ENCODE data around the gene ZMYND15. TPM values are rescaled to one million over a fixed set of nuclear protein-coding genes. Genes with fewer than 3 reads are reported as not detected.

The ZMYND15 gene
- polyA plus RNA-seq, 1 donor from 2014 or later: not detected

DNA sequence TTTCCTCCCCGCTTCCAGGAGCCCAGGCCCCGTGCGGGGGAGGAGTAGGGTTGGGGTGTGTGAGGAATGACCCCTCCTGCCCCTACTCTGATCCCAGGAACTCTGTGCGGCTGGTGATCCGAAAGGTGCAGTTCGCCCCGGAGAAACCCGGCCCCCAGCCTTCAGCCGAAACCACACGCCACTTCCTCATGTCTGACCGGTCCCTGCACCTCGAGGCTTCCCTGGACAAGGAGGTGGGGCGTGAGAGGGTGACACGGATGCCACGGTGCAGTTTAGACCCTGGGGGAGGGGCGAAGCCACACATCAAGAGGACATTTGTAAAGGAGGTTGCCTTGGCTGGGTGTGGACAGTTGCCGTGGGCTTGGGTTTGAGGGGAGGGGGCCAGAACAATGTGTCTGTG, 21.8 kb upstream of the ZMYND15 start:
- Histone ChIP-seq H3K9me2 (ENCODE audit: insufficient read depth, low read length) (no peaks in the 10 kb centered on the region), H3K9ac (ENCODE audit: low read length) (no peak overlapping the region), H3K36me3 (ENCODE audit: insufficient read depth, low read length) (no peaks in the 10 kb centered on the region)

DNA sequence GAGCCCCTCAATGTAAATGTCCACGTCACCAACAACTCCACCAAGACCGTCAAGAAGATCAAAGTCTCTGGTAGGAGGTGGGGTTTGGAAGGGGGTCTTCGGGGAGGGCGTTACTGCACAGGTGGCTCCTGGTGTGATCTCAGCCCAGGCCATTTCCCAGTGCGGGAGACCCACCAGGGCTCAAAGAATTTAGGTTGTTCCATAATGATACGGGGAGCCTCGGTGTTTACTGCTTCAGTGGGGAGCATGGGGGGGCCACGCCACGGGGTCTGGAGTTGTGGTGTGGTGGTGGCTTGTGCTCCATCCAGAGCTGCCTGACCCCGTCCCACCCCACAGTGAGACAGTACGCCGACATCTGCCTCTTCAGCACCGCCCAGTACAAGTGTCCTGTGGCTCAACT, 21.4 kb upstream of the ZMYND15 start:
- no peaks in the 10 kb centered on the region for H3K36me3 ChIP-seq (ENCODE audit: insufficient read depth, low read length)
- no peak overlapping the region for H2AFZ ChIP-seq (ENCODE audit: low read depth, low read length)
- H4K20me1 ChIP-seq (ENCODE audit: insufficient read depth): no peaks in the 10 kb centered on the region
- H3K9ac ChIP-seq (ENCODE audit: low read length): no peak overlapping the region
- no peaks in the 10 kb centered on the region for H3F3A ChIP-seq (ENCODE audit: insufficient read depth, low read length, poor library complexity, severe bottlenecking)
- no peaks in the 10 kb centered on the region for H3K27me3 ChIP-seq (ENCODE audit: insufficient read depth, low read depth, low read length)
- no peak overlapping the region for H3K27ac ChIP-seq (ENCODE audit: low read length)
- no peaks in the 10 kb centered on the region for H3K9me3 ChIP-seq (ENCODE audit: low read length)
- no peak for TF ChIP-seq MXI1 (conservative IDR thresholded peaks at IDR 0.05; ENCODE audit: poor library complexity, severe bottlenecking)
- TF ChIP-seq, protein P1, sequence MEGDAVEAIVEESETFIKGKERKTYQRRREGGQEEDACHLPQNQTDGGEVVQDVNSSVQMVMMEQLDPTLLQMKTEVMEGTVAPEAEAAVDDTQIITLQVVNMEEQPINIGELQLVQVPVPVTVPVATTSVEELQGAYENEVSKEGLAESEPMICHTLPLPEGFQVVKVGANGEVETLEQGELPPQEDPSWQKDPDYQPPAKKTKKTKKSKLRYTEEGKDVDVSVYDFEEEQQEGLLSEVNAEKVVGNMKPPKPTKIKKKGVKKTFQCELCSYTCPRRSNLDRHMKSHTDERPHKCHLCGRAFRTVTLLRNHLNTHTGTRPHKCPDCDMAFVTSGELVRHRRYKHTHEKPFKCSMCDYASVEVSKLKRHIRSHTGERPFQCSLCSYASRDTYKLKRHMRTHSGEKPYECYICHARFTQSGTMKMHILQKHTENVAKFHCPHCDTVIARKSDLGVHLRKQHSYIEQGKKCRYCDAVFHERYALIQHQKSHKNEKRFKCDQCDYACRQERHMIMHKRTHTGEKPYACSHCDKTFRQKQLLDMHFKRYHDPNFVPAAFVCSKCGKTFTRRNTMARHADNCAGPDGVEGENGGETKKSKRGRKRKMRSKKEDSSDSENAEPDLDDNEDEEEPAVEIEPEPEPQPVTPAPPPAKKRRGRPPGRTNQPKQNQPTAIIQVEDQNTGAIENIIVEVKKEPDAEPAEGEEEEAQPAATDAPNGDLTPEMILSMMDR (IDR thresholded peaks at IDR 0.05; ENCODE audit: poor library complexity, severe bottlenecking): no peak
- H3K9me2 ChIP-seq (ENCODE audit: insufficient read depth, low read length): no peaks in the 10 kb centered on the region
- H3K79me2 ChIP-seq (replicated peaks; ENCODE audit: insufficient read depth, low read length): no peaks in the 10 kb centered on the region
- H3K4me3 ChIP-seq (ENCODE audit: low read length): no peak overlapping the region
- H3K4me2 ChIP-seq (ENCODE audit: low read length): no peak overlapping the region

More for the DNA sequence above, 21.8 kb upstream of the ZMYND15 start:
- no peak overlapping the region for H2AFZ ChIP-seq (ENCODE audit: low read depth, low read length)
- no peaks in the 10 kb centered on the region for H3K79me2 ChIP-seq (replicated peaks; ENCODE audit: insufficient read depth, low read length)
- TF ChIP-seq SMC3 (conservative IDR thresholded peaks at IDR 0.05; ENCODE audit: poor library complexity) (no peak), POLR2AphosphoS5 (IDR thresholded peaks at IDR 0.05) (no peak), RAD21 (conservative IDR thresholded peaks at IDR 0.05) (no peak), EZH2 (IDR thresholded peaks at IDR 0.05; ENCODE audit: borderline replicate concordance, insufficient read depth, low read length, poor library complexity, severe bottlenecking) (no peak), MXI1 (conservative IDR thresholded peaks at IDR 0.05; ENCODE audit: poor library complexity, severe bottlenecking) (no peak), EP300 (conservative IDR thresholded peaks at IDR 0.05; ENCODE audit: poor library complexity, severe bottlenecking) (no peak)
- TF ChIP-seq, protein P1 (IDR thresholded peaks at IDR 0.05; ENCODE audit: poor library complexity, severe bottlenecking): no peak
- TF ChIP-seq, protein P2, sequence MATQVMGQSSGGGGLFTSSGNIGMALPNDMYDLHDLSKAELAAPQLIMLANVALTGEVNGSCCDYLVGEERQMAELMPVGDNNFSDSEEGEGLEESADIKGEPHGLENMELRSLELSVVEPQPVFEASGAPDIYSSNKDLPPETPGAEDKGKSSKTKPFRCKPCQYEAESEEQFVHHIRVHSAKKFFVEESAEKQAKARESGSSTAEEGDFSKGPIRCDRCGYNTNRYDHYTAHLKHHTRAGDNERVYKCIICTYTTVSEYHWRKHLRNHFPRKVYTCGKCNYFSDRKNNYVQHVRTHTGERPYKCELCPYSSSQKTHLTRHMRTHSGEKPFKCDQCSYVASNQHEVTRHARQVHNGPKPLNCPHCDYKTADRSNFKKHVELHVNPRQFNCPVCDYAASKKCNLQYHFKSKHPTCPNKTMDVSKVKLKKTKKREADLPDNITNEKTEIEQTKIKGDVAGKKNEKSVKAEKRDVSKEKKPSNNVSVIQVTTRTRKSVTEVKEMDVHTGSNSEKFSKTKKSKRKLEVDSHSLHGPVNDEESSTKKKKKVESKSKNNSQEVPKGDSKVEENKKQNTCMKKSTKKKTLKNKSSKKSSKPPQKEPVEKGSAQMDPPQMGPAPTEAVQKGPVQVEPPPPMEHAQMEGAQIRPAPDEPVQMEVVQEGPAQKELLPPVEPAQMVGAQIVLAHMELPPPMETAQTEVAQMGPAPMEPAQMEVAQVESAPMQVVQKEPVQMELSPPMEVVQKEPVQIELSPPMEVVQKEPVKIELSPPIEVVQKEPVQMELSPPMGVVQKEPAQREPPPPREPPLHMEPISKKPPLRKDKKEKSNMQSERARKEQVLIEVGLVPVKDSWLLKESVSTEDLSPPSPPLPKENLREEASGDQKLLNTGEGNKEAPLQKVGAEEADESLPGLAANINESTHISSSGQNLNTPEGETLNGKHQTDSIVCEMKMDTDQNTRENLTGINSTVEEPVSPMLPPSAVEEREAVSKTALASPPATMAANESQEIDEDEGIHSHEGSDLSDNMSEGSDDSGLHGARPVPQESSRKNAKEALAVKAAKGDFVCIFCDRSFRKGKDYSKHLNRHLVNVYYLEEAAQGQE (IDR thresholded peaks at IDR 0.05; ENCODE audit: borderline replicate concordance): no peak
- no peak overlapping the region for H3K4me3 ChIP-seq (ENCODE audit: low read length)
- no peak overlapping the region for H3K27ac ChIP-seq (ENCODE audit: low read length)
- H3F3A ChIP-seq (ENCODE audit: insufficient read depth, low read length, poor library complexity, severe bottlenecking): no peaks in the 10 kb centered on the region
- H3K9me3 ChIP-seq (ENCODE audit: low read length): no peaks in the 10 kb centered on the region
- no peaks in the 10 kb centered on the region for H4K20me1 ChIP-seq (ENCODE audit: insufficient read depth)
- H3K27me3 ChIP-seq (ENCODE audit: insufficient read depth, low read depth, low read length): no peaks in the 10 kb centered on the region
- no peak overlapping the region for H3K4me2 ChIP-seq (ENCODE audit: low read length)
